ENCODE results near the gene TSPAN11. TPM values are rescaled to one million over a fixed set of nuclear protein-coding genes. Genes with fewer than 3 reads are reported as not detected.

TSPAN11 gene
- total RNA-seq, 4 donors from 2014 or later: 10.7 to 30.6 (median 18.3) TPM

DNA sequence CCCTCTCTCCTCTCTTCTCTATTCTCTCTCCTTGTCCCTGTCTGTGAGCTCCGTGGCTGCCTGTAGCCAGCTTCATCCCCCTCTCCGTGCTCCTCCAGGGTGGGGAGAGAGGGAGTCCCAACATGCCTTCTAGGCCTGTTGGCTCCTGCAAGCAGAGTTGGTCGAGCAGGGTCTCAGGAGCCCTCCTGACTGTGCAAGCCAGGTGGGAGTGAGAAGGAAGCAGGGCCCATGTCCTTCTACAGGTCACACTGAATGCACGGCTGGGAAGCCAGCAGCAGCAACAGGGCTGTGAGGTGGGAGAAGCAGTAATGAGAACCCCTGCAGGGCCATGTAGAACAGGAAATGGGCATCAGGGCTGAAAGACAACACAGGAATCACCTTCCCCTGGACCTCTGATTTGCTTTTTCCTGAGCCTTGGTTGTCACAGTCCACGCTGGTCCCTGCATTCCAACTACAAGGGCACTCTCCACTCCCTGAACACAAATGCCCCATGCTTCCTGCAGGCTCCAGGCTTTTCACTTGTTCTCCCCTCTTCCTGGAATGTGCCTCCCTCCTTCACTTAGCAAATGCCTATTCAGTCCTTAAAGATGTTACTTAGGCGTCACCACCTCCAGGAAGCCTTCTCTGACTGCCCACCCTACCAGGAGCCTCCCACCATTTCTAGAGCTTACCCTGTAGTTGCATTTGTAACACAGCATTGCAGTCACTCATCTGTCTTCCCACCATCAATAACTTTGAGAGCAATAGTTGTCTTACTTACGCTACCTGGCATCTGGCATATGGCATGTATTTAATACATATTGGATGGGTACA lies 51.2 kb downstream of the TSPAN11 start:
- Histone ChIP-seq H3K36me3 (no peaks in the 10 kb centered on the region), H3K4me3 (no peak overlapping the region), H3K9me3 (no peaks in the 10 kb centered on the region), H3K27me3 (no peaks in the 10 kb centered on the region), H3K27ac (peak overlapping the region in 1 of 4 donors; percentile 5), H3K4me1 (peaks cover 0 to 42% (median 0%) of the 10 kb centered on the region in 4 donors)
- WGBS, 2 donors: 84 to 85% methylated on average over 7 of the region's 7 CpGs
- DNase-seq (ENCODE audit: low spot score in 2 of 2): no peak
- no peak for TF ChIP-seq POLR2A (IDR thresholded peaks at IDR 0.05)
- TF ChIP-seq EP300 (IDR thresholded peaks at IDR 0.05): no peak

DNA sequence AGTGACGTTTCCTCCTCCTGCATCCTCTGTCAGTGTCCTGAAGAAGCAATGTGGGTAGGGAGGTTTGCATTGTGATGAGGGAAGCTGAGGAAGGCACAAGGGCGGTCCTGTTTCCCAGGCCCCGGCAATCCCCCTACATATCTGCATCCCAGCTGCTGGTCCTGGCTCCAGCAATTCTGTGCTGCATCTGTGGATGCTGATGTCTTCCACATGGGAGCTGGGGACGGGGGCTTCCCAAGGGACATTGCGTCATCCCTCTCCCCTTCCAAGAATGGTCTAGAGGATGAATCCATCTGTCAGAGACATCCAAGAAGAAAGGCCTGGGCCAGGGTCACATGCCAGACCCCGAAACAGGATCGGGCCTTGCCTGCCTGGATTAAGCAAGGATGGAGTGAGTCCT lies 52.1 kb downstream of the TSPAN11 start:
- 65% methylated on average over 7 of the region's 7 CpGs for WGBS, 2 donors
- DNase-seq (ENCODE audit: low spot score in 2 of 2): no peak

DNA sequence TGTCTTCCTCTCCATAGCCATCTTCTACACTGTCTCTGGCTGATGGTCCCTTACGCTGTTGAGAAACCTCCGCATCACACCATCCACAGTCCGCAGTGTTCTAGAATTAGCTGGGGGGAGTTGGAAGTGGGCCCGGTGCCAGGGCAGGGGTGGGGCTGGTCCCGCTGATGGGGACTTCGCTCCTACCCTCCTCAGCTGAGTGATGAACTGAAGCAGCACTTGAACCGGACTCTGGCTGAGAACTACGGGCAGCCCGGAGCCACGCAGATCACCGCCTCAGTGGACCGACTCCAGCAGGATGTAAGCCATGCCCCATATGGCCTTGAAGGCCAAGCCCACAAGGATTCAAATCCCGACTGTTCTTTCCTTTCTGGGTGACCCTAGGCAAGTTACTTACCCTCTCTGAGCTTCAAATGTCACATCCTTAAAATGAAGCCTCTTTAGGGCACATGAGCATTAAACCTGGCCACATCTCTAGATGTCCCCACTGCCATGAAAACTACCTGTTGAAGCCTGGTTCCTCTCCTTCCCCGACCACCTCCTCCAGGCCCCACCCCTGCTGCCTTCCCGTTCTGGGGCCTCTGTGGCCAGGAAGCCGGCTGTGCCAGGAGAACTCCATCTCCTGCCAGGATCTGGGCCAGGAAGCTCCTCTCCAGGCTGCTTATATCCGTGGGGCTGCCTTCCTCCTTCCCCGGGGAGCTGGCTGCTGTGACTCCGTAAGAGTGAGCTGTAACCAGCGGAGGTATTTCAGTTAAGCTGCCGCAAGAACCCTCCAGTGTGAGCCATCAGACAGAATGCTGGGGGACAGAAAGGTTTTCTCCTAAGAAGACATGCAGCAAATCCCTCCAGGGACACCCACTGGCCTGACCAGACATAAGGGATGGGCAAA lies 53.1 kb downstream of the TSPAN11 start:
- WGBS, 2 donors: 62 to 64% methylated on average over 21 of the region's 21 CpGs
- no peaks in the 10 kb centered on the region for H3K27me3 ChIP-seq

More for the DNA sequence above, 52.1 kb downstream of the TSPAN11 start:
- Histone ChIP-seq H3K4me1 (peaks cover 0 to 42% (median 0%) of the 10 kb centered on the region in 4 donors), H3K4me3 (no peak overlapping the region), H3K9me3 (no peaks in the 10 kb centered on the region), H3K27me3 (no peaks in the 10 kb centered on the region), H3K36me3 (no peaks in the 10 kb centered on the region), H3K27ac (no peak overlapping the region)
- TF ChIP-seq, protein P1, sequence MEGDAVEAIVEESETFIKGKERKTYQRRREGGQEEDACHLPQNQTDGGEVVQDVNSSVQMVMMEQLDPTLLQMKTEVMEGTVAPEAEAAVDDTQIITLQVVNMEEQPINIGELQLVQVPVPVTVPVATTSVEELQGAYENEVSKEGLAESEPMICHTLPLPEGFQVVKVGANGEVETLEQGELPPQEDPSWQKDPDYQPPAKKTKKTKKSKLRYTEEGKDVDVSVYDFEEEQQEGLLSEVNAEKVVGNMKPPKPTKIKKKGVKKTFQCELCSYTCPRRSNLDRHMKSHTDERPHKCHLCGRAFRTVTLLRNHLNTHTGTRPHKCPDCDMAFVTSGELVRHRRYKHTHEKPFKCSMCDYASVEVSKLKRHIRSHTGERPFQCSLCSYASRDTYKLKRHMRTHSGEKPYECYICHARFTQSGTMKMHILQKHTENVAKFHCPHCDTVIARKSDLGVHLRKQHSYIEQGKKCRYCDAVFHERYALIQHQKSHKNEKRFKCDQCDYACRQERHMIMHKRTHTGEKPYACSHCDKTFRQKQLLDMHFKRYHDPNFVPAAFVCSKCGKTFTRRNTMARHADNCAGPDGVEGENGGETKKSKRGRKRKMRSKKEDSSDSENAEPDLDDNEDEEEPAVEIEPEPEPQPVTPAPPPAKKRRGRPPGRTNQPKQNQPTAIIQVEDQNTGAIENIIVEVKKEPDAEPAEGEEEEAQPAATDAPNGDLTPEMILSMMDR (IDR thresholded peaks at IDR 0.05): no peak
- TF ChIP-seq EP300 (IDR thresholded peaks at IDR 0.05) (no peak), POLR2A (IDR thresholded peaks at IDR 0.05) (no peak)

DNA sequence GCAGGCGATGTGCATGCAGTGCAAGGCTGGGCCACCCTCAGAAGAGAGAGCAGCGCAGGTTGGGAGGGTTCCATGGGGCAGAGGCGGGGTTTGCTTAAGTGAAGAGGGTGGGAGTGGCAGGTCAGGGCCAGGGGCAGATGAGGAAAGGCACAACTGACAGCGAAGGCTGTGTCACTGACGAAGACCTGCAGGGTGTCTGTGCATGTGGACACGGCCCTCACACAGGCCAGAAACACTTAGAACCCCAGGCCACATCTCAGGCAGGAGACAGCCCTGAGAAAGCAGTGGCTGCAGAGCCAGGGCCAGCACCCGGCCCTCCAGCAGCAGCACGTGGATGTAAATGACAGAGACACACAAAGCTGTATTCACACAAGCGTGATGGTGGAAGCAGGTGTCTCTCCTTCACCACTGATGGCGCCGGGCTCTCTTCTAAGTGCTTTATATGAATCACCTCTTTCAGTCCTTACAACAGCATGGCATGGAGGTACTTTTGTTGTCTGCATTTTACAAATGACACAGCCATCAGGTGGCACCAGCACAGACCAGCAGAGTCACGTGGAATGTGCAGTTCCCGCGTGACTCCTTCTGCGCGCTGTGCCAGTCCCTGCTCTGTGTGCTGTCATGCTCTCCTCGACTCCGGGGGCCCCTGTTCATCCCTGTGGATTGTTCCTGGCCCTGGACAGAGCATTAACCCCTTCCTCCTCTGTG lies 54.6 kb downstream of the TSPAN11 start:
- H3K4me1 ChIP-seq: peaks cover 0 to 44% (median 0%) of the 10 kb centered on the region in 4 donors
- no peak for DNase-seq (ENCODE audit: low spot score in 2 of 2)
- no peak overlapping the region for H3K4me3 ChIP-seq
- no peaks in the 10 kb centered on the region for H3K9me3 ChIP-seq
- no peak for TF ChIP-seq EP300 (IDR thresholded peaks at IDR 0.05)
- 64 to 73% methylated on average over 18 of the region's 18 CpGs for WGBS, 2 donors
- H3K27me3 ChIP-seq: no peaks in the 10 kb centered on the region
- H3K27ac ChIP-seq: no peak overlapping the region
- no peaks in the 10 kb centered on the region for H3K36me3 ChIP-seq

More for the DNA sequence above, 53.1 kb downstream of the TSPAN11 start:
- H3K4me3 ChIP-seq: no peak overlapping the region
- no peak for DNase-seq (ENCODE audit: low spot score in 2 of 2)
- no peaks in the 10 kb centered on the region for H3K9me3 ChIP-seq
- no peak for TF ChIP-seq EP300 (IDR thresholded peaks at IDR 0.05)
- TF ChIP-seq, protein P1 (IDR thresholded peaks at IDR 0.05): no peak
- no peak for TF ChIP-seq POLR2A (IDR thresholded peaks at IDR 0.05)
- H3K27ac ChIP-seq: no peak overlapping the region
- peaks cover 0 to 42% (median 0%) of the 10 kb centered on the region in 4 donors for H3K4me1 ChIP-seq
- H3K36me3 ChIP-seq: no peaks in the 10 kb centered on the region

DNA sequence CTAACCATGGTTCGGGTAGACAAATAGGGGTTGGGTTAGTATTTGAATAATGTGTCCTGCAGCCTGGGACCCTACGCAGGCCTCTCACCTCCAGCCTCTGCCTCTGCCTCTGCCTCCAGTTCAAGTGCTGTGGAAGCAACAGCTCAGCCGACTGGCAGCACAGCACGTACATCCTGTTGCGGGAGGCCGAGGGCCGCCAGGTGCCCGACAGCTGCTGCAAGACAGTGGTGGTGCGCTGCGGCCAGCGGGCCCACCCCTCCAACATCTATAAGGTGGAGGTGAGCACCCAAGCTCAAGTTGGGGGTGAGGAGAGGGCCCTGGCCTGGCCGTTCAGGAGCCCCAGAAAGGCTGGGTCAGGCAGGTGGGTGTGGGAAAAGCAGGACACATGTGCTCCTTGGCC lies 55.9 kb downstream of the TSPAN11 start:
- TF ChIP-seq EP300 (IDR thresholded peaks at IDR 0.05) (no peak), POLR2A (IDR thresholded peaks at IDR 0.05) (no peak)
- TF ChIP-seq, protein P1 (IDR thresholded peaks at IDR 0.05): no peak
- Histone ChIP-seq H3K4me1 (peaks cover 0 to 31% (median 0%) of the 10 kb centered on the region in 4 donors), H3K36me3 (no peaks in the 10 kb centered on the region), H3K27me3 (no peaks in the 10 kb centered on the region), H3K9me3 (no peaks in the 10 kb centered on the region), H3K4me3 (no peak overlapping the region), H3K27ac (no peak overlapping the region)
- WGBS, 2 donors: 92 to 93% methylated on average over 10 to 12 of the region's 12 CpGs
- no peak for DNase-seq (ENCODE audit: low spot score in 2 of 2)
